ENCODE measurements around the gene CDC34.
A peak's percentile ranks its signal among the peaks of the same experiment; 100 is the strongest.

Gene CDC34

GRCh38 chr19:519449-519865 is 12.1 kb upstream of the CDC34 start:
- DNase-seq (ENCODE audit: low spot score): no peak

- no peak for DNase-seq (ENCODE audit: low spot score)
These were observed 8.8 kb upstream of the CDC34 start for GRCh38 chr19:522726-523125.

GRCh38 chr19:524062-524674 is 7.4 kb upstream of the CDC34 start:
- DNase-seq (ENCODE audit: low spot score): no peak

- DNase-seq (ENCODE audit: low spot score): no peak
These were observed 6.5 kb upstream of the CDC34 start for GRCh38 chr19:525029-525428.

GRCh38 chr19:525857-526419 is 5.6 kb upstream of the CDC34 start:
- DNase-seq (ENCODE audit: low spot score): no peak

- DNase-seq (ENCODE audit: low spot score): no peak
These were observed 1.2 kb upstream of the CDC34 start for GRCh38 chr19:530134-531008.

- DNase-seq (ENCODE audit: low spot score): peak; percentile 83
These were observed 379 bp upstream of the CDC34 start for GRCh38 chr19:531009-531752.

GRCh38 chr19:532561-533363 is 1.2 kb downstream of the CDC34 start:
- DNase-seq (ENCODE audit: low spot score): peak; percentile 29

- DNase-seq (ENCODE audit: low spot score): no peak
These were observed 2.0 kb downstream of the CDC34 start for GRCh38 chr19:533364-534058.

- no peak for DNase-seq (ENCODE audit: low spot score)
These were observed 2.5 kb downstream of the CDC34 start for GRCh38 chr19:534088-534487.

GRCh38 chr19:535017-535835 is 3.7 kb downstream of the CDC34 start:
- DNase-seq (ENCODE audit: low spot score): no peak

GRCh38 chr19:536031-536880 is 4.7 kb downstream of the CDC34 start:
- no peak for DNase-seq (ENCODE audit: low spot score)

- DNase-seq (ENCODE audit: low spot score): no peak
These were observed 5.4 kb downstream of the CDC34 start for GRCh38 chr19:536881-537404.

- DNase-seq (ENCODE audit: low spot score): no peak
These were observed 7.3 kb downstream of the CDC34 start for GRCh38 chr19:538641-539428.

GRCh38 chr19:539429-540030 is 8.0 kb downstream of the CDC34 start:
- DNase-seq (ENCODE audit: low spot score): no peak

- no peak for DNase-seq (ENCODE audit: low spot score)
These were observed 9.5 kb downstream of the CDC34 start for GRCh38 chr19:540867-541637.

- DNase-seq (ENCODE audit: low spot score): no peak
These were observed 10.1 kb downstream of the CDC34 start for GRCh38 chr19:541699-542098.

Data from CD4-positive, alpha-beta T cell treated with Interleukin-6 at 100 ng/mL for 8 hours (primary cell).